Fibroblast of gingiva (primary cell): Measurements from ENCODE around the gene MGLL.
"Not testable (repeated sequence)": the region's sequence is repeated elsewhere in the genome, so short reads cannot be mapped to it uniquely, and the experiment has no call there.

Experiments used
- DNase-seq: peaks from one replicate; pipeline ENCODE4 v3.0.0-alpha.2; 2011; ENCODE audit warnings: low read depth

MGLL gene

DNA sequence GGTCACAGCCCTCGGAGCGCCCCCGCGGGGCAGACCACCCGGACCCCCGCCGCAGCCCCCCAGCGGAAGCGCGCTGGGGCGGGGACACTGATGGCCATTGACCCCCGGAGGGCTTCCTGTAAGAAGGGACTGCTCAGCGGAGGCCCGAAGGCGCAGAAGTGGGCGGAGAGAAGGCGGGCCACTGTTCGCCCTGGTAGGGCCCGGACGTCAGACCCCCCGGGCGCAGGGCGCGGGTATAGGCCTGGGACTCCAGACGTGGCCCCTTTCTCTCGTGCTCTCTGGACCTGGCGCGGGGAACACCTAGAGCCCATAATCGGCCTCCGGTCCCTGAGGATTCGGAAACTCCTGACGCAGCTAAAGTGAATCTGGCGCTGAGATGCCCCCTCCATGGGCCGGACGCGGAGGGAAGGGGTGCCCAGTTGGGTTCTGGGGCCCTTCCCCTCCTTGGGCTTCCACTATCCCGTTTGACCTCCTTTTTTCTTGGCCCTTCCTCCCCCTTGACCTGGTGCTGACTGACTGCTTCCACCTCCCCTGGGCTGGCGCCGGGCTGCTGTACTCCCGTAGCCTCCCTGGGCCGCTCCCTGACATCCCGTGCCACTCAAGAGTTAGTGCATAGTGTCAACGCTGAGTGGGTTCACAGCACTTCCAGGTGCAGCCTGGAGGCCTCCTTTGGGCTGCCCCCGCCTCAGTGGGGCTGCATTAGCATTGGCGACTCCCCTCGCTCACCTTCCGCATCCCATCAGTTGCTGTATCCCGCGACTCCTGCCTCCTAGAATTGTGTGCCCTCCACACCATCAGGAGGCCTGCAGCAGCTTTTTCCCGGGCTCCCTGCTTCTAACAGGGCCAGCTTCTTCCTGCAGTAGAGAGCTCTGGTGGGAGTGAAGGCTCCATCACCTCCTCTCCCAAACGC lies 148.9 kb downstream of the MGLL start:
- DNase-seq: peak; percentile 71

- peak; percentile 76 for DNase-seq
Observed at GRCh38 chr3:127672429-127673190, 149.7 kb downstream of the MGLL start, which contains the start of gene ABTB1. TSS of gene ABTB1 (plus strand) at chr3:127672952. CDS start at chr3:127673026, 74 bp downstream.

GRCh38 chr3:127671523-127672428 lies 150.5 kb downstream of the MGLL start:
- no peak for DNase-seq

DNA sequence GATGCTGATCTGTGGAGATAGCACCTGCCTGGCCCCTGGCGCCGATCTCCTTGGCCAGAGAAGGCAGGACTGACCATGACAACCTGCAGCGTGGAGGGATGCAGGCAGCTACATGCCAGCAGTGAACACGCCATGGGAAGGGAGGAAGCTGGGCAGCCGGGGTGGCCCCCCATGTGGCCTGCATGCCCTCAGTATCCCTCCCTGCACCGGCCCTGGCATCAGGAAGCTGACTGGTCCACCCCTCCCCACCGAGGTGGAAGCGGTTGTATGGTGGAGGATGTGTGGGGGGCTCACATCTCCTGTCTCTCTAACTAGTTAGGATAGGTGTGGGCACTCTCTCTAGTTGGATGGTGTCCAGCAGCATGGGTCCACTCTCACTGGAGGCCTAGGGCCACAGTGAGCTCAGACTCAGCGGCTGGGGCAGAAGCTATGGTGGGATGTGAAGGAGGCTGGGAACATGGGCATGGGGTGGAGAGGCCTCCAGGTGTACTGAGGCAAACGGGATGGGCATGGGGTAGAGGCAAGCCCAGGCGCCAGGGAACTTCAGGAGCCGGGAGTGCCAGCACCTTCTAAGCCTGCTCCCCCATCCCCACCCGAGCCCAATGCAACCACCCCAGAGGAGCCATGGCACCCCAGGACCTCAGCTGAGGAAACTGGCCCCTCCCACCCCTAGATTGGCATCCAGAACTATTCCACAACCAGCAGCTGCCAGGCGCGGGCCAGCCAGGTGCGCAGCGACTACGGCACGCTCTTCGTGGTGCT lies 151.4 kb downstream of the MGLL start:
- DNase-seq: no peak

DNA sequence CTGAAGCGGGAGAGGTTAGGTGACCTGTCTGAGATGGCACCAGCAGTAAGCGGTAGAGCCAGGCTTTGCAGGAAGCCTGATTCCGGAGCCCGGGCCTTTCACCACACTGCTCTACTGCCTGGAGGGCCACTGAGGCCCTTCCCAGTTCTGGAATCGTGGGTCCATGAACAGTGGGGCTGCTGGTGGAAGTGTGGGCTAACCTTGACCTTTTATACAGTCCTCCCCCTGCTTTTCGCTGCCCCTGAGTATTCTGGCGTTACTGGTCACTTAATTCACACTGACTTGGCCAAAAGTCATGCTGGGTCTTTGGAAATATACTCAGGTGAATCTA lies 152.1 kb downstream of the MGLL start:
- no peak for DNase-seq

- DNase-seq: no peak
Observed at GRCh38 chr3:127669541-127670228, 152.6 kb downstream of the MGLL start.

- no peak for DNase-seq
Observed at GRCh38 chr3:127668906-127669305, 153.4 kb downstream of the MGLL start.

GRCh38 chr3:127667119-127667681 lies 155.1 kb downstream of the MGLL start:
- no peak for DNase-seq

DNA sequence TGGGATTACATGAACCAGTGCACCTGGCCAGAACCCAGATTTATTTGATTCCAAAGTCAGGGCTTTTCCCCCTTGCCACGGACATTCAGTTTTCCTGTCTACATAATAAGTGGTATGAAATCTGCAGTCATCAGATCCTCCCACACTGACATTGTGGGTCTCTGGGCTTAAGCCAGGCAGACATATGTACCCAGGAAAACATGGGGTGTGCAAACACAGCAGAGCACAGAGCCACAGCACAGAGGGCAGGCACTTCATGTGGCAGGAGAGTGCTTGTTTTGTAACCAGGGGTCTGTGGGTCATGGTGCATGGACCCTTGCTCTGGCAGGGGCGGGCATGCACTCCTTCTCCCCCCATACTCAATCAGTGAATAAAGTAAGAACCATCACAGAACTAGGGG lies 155.6 kb downstream of the MGLL start:
- no peak for DNase-seq

DNA sequence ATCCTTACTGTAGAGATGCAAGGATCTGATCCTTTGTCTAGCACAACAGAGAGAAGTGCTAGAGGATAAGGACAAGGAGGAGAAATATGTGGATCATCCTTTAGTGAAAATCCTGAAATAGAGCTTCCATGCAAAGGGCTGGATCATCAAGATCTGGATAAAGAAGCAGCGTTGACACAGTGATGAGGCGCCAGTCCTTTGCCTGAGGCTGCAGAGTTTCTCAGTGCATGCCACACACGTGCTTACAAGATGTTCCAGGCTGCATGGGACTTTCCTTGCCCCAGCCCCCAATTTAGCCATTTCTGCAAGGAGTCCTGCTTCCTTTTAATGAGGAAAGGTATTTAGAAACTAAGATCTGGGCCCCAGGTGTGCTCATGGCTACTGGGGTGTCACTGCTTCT lies 156.7 kb downstream of the MGLL start:
- peak; percentile 15 for DNase-seq

GRCh38 chr3:127665165-127665564 lies 157.2 kb downstream of the MGLL start:
- no peak for DNase-seq

GRCh38 chr3:127663151-127663550 lies 159.2 kb downstream of the MGLL start:
- no peak for DNase-seq

GRCh38 chr3:127662001-127662469 lies 160.3 kb downstream of the MGLL start:
- no peak for DNase-seq

- DNase-seq: no peak
Observed at GRCh38 chr3:127661600-127661999, 160.7 kb downstream of the MGLL start.

- no peak for DNase-seq
Observed at GRCh38 chr3:127660621-127661251, 161.6 kb downstream of the MGLL start.

DNA sequence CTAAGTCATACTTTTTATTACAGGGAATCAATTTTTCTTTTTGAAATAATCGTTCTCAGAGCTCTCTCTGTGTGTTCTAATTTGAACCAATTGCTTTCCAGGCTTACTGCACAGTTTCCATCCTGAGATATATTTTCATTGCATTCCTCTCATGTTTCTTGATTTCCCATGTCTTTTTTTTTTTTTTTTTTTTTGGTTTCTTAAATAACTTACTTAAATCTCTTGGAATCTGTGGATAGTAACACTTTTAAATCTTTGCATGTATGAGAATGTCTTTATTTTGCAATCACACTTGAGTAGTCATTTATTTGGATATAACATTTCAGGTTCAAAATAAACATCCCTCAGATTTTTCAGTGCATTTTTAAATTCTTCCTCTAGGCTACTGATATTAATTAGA lies 164.1 kb downstream of the MGLL start:
- DNase-seq: peak; percentile 66

DNA sequence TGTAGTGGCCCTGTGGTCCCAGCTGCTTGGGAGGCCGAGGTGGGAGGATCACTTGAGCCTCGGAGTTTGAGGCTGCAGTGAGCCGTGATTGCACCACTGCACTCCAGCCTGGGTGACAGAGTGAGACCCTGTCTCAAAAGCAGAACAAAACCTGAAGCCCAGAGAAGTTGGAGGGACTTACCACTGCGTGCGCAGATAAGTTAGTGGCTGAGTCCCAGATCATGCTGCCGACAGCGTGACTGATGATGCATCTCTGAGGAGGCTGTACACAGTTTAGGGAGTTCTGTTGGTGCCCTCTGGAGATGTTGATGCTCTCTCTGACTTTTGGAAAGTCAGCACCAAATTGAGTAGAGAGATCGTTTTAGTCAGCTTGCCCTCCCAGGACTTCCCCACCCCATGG lies 165.4 kb downstream of the MGLL start:
- no peak for DNase-seq

GRCh38 chr3:127655641-127656040 lies 166.7 kb downstream of the MGLL start:
- DNase-seq: peak; percentile 66

GRCh38 chr3:127654993-127655392 lies 167.3 kb downstream of the MGLL start:
- not testable (repeated sequence) for DNase-seq

- DNase-seq: no peak
Observed at GRCh38 chr3:127654374-127654773, 167.9 kb downstream of the MGLL start.
